Stimulated activated CD8-positive, alpha-beta memory T cell treated with anti-CD3 and anti-CD28 coated beads, Interleukin-15, amount 100 ng/mL, for 4 hours (primary cell): Measurements from ENCODE around the gene ALK.

ENCODE experiments used
- DNase-seq, 2 donors: peaks; one replicate each; pipeline ENCODE4 v3.0.0-alpha.2; 2020; ENCODE audit warnings: low read depth in 2 of 2

Gene ALK

GRCh38 chr2:29157131-29157530 lies 764.3 kb downstream of the ALK start:
- DNase-seq: no peak

- DNase-seq: no peak
Observed at GRCh38 chr2:29155578-29155977, 765.8 kb downstream of the ALK start.

- no peak for DNase-seq
Observed at GRCh38 chr2:29154610-29155009, 766.8 kb downstream of the ALK start.

- no peak for DNase-seq
Observed at GRCh38 chr2:29147963-29148362, 773.4 kb downstream of the ALK start.

GRCh38 chr2:29146197-29146596 lies 775.2 kb downstream of the ALK start:
- no peak for DNase-seq

GRCh38 chr2:29143657-29144056 lies 777.7 kb downstream of the ALK start:
- no peak for DNase-seq
